Stomach (tissue), 8 donors: Measurements from ENCODE around the gene PRRG2. TPM values are rescaled to one million over a fixed set of nuclear protein-coding genes. Genes with fewer than 3 reads are reported as not detected.

Source experiments
- polyA plus RNA-seq, 3 donors: library from polyadenylated mRNA; stranded (reverse); fragments of 200-250 nt; gene quantifications; one replicate each; pipeline ENCODE4 v1.2.3, GENCODE V29; 2013
- small RNA-seq, 4 donors: library from RNA; depleted of rRNA; stranded (forward); fragments of <200 nt; gene quantifications; one replicate each; pipeline ENCODE3, GENCODE V24; 2016
- total RNA-seq, 5 donors: library from RNA; depleted of rRNA; stranded (reverse); fragments of >200 nt; gene quantifications; one replicate each; pipeline versions ENCODE4 v1.1.0 to v1.2.3, GENCODE V29; 2014 to 2016
- donor health status: healthy with polysubstance abuse.
- donor health status: Bipolar disorder and iron deficiency.
- donor health status: healthy.

PRRG2 gene
- total and polyA plus RNA-seq, 8 donors = 5.9 to 14.7 (median 9.5) TPM; not detected in 2

Small RNA genes lying within 50 kb of the gene (small RNA-seq; reads per million reads assigned to genes)
- gene RF00019 = 0 reads per million in 4 donors

Other genes with a start within 250 kb of the PRRG2 start
- gene CD37, start 245.9 kb upstream of the PRRG2 start, total RNA-seq = 10 to 100 TPM in 1 of 5 donors, 1 to 10 TPM in 2, not detected in 2; 2.2 to 30.3 (median 5.1) TPM
- 10 to 100 TPM in 1 of 3 donors, 1 to 10 TPM in 2; 5.9 to 18.5 (median 6.7) TPM for gene CD37, start 245.9 kb upstream of the PRRG2 start, polyA plus RNA-seq
- gene TEAD2, start 218.9 kb upstream of the PRRG2 start, total RNA-seq = 10 to 100 TPM in 4 of 5 donors, 1 to 10 TPM in 1; 4.3 to 42.0 (median 17.8) TPM
- gene TEAD2, start 218.9 kb upstream of the PRRG2 start, polyA plus RNA-seq = 10 to 100 TPM; 21.8 to 35.4 (median 26.6) TPM
- gene DKKL1, start 217.4 kb upstream of the PRRG2 start, total RNA-seq = not detected
- under 1 TPM in 1 of 3 donors, not detected in 2; 0.35 TPM for gene DKKL1, start 217.4 kb upstream of the PRRG2 start, polyA plus RNA-seq
- under 1 TPM in 1 of 5 donors, not detected in 4; 0.37 TPM for gene KASH5, start 193.1 kb upstream of the PRRG2 start, total RNA-seq
- gene KASH5, start 193.1 kb upstream of the PRRG2 start, polyA plus RNA-seq = under 1 TPM in 1 of 3 donors, not detected in 2; 0.20 TPM
- not detected for gene PTH2, start 157.9 kb upstream of the PRRG2 start, total RNA-seq
- gene PTH2, start 157.9 kb upstream of the PRRG2 start, polyA plus RNA-seq = not detected
- not detected for gene GFY, start 155.9 kb upstream of the PRRG2 start, total RNA-seq
- gene GFY, start 155.9 kb upstream of the PRRG2 start, polyA plus RNA-seq = not detected
- 1 to 10 TPM in 3 of 5 donors, not detected in 2; 1.1 to 2.0 (median 1.8) TPM for gene SLC17A7, start 139.8 kb upstream of the PRRG2 start, total RNA-seq
- gene SLC17A7, start 139.8 kb upstream of the PRRG2 start, polyA plus RNA-seq = under 1 TPM; 0.25 to 0.76 (median 0.65) TPM
- gene PIH1D1, start 129.5 kb upstream of the PRRG2 start, total RNA-seq = 100 to 1,000 TPM in 1 of 5 donors, 10 to 100 TPM in 4; 58.9 to 193 (median 70.7) TPM
- 100 to 1,000 TPM in 2 of 3 donors, 10 to 100 TPM in 1; 94.5 to 110 (median 108) TPM for gene PIH1D1, start 129.5 kb upstream of the PRRG2 start, polyA plus RNA-seq
- 100 to 1,000 TPM in 1 of 5 donors, 10 to 100 TPM in 4; 27.9 to 198 (median 42.6) TPM for gene ALDH16A1, start 128.1 kb upstream of the PRRG2 start, total RNA-seq
- 10 to 100 TPM; 32.2 to 43.1 (median 42.5) TPM for gene ALDH16A1, start 128.1 kb upstream of the PRRG2 start, polyA plus RNA-seq
- 1 to 10 TPM in 2 of 5 donors, not detected in 3; 1.3 to 8.3 TPM for gene FLT3LG, start 107.1 kb upstream of the PRRG2 start, total RNA-seq
- 10 to 100 TPM; 11.0 to 14.5 (median 11.8) TPM for gene FLT3LG, start 107.1 kb upstream of the PRRG2 start, polyA plus RNA-seq
- gene RPL13A, start 93.7 kb upstream of the PRRG2 start, total RNA-seq = 1,000 to 10,000 TPM; 2,540 to 5,817 (median 2,738) TPM
- 1,000 to 10,000 TPM; 3,482 to 5,177 (median 4,220) TPM for gene RPL13A, start 93.7 kb upstream of the PRRG2 start, polyA plus RNA-seq
- gene RPS11, start 84.9 kb upstream of the PRRG2 start, total RNA-seq = 1,000 to 10,000 TPM in 4 of 5 donors, 100 to 1,000 TPM in 1; 581 to 4,374 (median 2,993) TPM
- 1,000 to 10,000 TPM; 5,306 to 7,461 (median 5,501) TPM for gene RPS11, start 84.9 kb upstream of the PRRG2 start, polyA plus RNA-seq
- gene FCGRT, start 68.7 kb upstream of the PRRG2 start, total RNA-seq = 100 to 1,000 TPM in 4 of 5 donors, 10 to 100 TPM in 1; 90.2 to 634 (median 183) TPM
- gene FCGRT, start 68.7 kb upstream of the PRRG2 start, polyA plus RNA-seq = 10 to 100 TPM; 79.0 to 94.8 (median 92.0) TPM
- gene RCN3, start 53.3 kb upstream of the PRRG2 start, total RNA-seq = 100 to 1,000 TPM in 1 of 5 donors, 10 to 100 TPM in 2, 1 to 10 TPM in 1, not detected in 1; 3.1 to 553 (median 18.1) TPM
- 10 to 100 TPM in 2 of 3 donors, 1 to 10 TPM in 1; 9.9 to 17.6 (median 10.1) TPM for gene RCN3, start 53.3 kb upstream of the PRRG2 start, polyA plus RNA-seq
- 100 to 1,000 TPM in 1 of 5 donors, 10 to 100 TPM in 4; 18.1 to 354 (median 70.5) TPM for gene NOSIP, start 760 bp upstream of the PRRG2 start, total RNA-seq
- gene NOSIP, start 760 bp upstream of the PRRG2 start, polyA plus RNA-seq = 100 to 1,000 TPM in 2 of 3 donors, 10 to 100 TPM in 1; 94.6 to 154 (median 113) TPM
- gene PRR12, start 9.9 kb downstream of the PRRG2 start, total RNA-seq = 10 to 100 TPM in 3 of 5 donors, 1 to 10 TPM in 2; 4.6 to 88.3 (median 13.9) TPM
- 10 to 100 TPM in 1 of 3 donors, 1 to 10 TPM in 2; 3.1 to 16.7 (median 5.6) TPM for gene PRR12, start 9.9 kb downstream of the PRRG2 start, polyA plus RNA-seq
- gene RRAS, start 58.8 kb downstream of the PRRG2 start, total RNA-seq = 100 to 1,000 TPM in 1 of 5 donors, 10 to 100 TPM in 3, 1 to 10 TPM in 1; 7.7 to 138 (median 63.9) TPM
- 100 to 1,000 TPM; 126 to 145 (median 130) TPM for gene RRAS, start 58.8 kb downstream of the PRRG2 start, polyA plus RNA-seq
- 10 to 100 TPM in 4 of 5 donors, 1 to 10 TPM in 1; 8.3 to 41.7 (median 19.8) TPM for gene SCAF1, start 60.9 kb downstream of the PRRG2 start, total RNA-seq
- 10 to 100 TPM in 2 of 3 donors, 1 to 10 TPM in 1; 8.9 to 19.7 (median 12.1) TPM for gene SCAF1, start 60.9 kb downstream of the PRRG2 start, polyA plus RNA-seq
- 100 to 1,000 TPM in 4 of 5 donors, 10 to 100 TPM in 1; 28.3 to 380 (median 104) TPM for gene IRF3, start 84.5 kb downstream of the PRRG2 start, total RNA-seq
- gene IRF3, start 84.5 kb downstream of the PRRG2 start, polyA plus RNA-seq = 100 to 1,000 TPM; 104 to 148 (median 114) TPM
- gene BCL2L12, start 84.6 kb downstream of the PRRG2 start, total RNA-seq = 10 to 100 TPM in 1 of 5 donors, 1 to 10 TPM in 4; 2.3 to 10.7 (median 7.5) TPM
- 10 to 100 TPM; 12.8 to 23.3 (median 22.4) TPM for gene BCL2L12, start 84.6 kb downstream of the PRRG2 start, polyA plus RNA-seq
- 100 to 1,000 TPM in 3 of 5 donors, 10 to 100 TPM in 2; 53.3 to 131 (median 104) TPM for gene PRMT1, start 96.0 kb downstream of the PRRG2 start, total RNA-seq
- gene PRMT1, start 96.0 kb downstream of the PRRG2 start, polyA plus RNA-seq = 100 to 1,000 TPM; 102 to 111 (median 111) TPM
- gene ADM5, start 108.3 kb downstream of the PRRG2 start, total RNA-seq = 1 to 10 TPM in 2 of 5 donors, not detected in 3; 1.1 to 1.7 TPM
- 1 to 10 TPM in 1 of 3 donors, under 1 TPM in 2; 0.61 to 2.5 (median 1.00) TPM for gene ADM5, start 108.3 kb downstream of the PRRG2 start, polyA plus RNA-seq
- 10 to 100 TPM in 1 of 5 donors, 1 to 10 TPM in 2, not detected in 2; 1.8 to 35.6 (median 3.0) TPM for gene CPT1C, start 109.8 kb downstream of the PRRG2 start, total RNA-seq
- 10 to 100 TPM in 1 of 3 donors, 1 to 10 TPM in 2; 2.4 to 11.0 (median 3.1) TPM for gene CPT1C, start 109.8 kb downstream of the PRRG2 start, polyA plus RNA-seq
- not detected for gene TSKS, start 182.0 kb downstream of the PRRG2 start, total RNA-seq
- under 1 TPM in 1 of 3 donors, not detected in 2; 0.73 TPM for gene TSKS, start 182.0 kb downstream of the PRRG2 start, polyA plus RNA-seq
- 100 to 1,000 TPM in 1 of 5 donors, 10 to 100 TPM in 4; 19.8 to 177 (median 38.4) TPM for gene AP2A1, start 185.7 kb downstream of the PRRG2 start, total RNA-seq
- 10 to 100 TPM; 24.3 to 31.2 (median 27.3) TPM for gene AP2A1, start 185.7 kb downstream of the PRRG2 start, polyA plus RNA-seq
- 10 to 100 TPM in 3 of 5 donors, 1 to 10 TPM in 2; 1.2 to 37.4 (median 10.5) TPM for gene FUZ, start 232.0 kb downstream of the PRRG2 start, total RNA-seq
- gene FUZ, start 232.0 kb downstream of the PRRG2 start, polyA plus RNA-seq = 10 to 100 TPM; 15.1 to 17.6 (median 15.9) TPM
- gene MED25, start 237.0 kb downstream of the PRRG2 start, total RNA-seq = 100 to 1,000 TPM in 3 of 5 donors, 10 to 100 TPM in 2; 18.0 to 387 (median 178) TPM
- gene MED25, start 237.0 kb downstream of the PRRG2 start, polyA plus RNA-seq = 10 to 100 TPM; 46.6 to 59.8 (median 55.3) TPM